H1 (cell line): ENCODE data around the gene RIPK4. TPM values are rescaled to one million over a fixed set of nuclear protein-coding genes. Genes with fewer than 3 reads are reported as not detected.

Experiments
- CTCF ChIA-PET: fragments of 300-600 bp; sonication (Branson Sonifier 250); formaldehyde crosslinking; loops from one replicate; lab custom pipeline; 2021; ENCODE audit not compliant: partially characterized antibody; lab: Charles Lee
- POLR2A ChIA-PET: fragments of 300-600 bp; sonication (Branson Sonifier 250); formaldehyde crosslinking; loops from one replicate; lab custom pipeline; 2021; ENCODE audit warnings: inconsistent platforms; ENCODE audit not compliant: partially characterized antibody; lab: Charles Lee
- DNase-seq, 2 experiments: peaks; one replicate each; pipeline versions ENCODE4 v3.0.0 to v3.0.0-alpha.2; 2010 to 2022; ENCODE audit warnings: low spot score in 2 of 2, low read depth in 1 of 2, mixed read lengths in 1 of 2
- FAIRE-seq: peaks from 2 replicates; lab custom pipeline; 2011; peaks lifted over from hg19 to GRCh38; lab: Jason Lieb, UNC
- H2AFZ ChIP-seq: 2 replicates; pipeline ENCODE4 v1.8.1; 2012; ENCODE audit warnings: low read length, inconsistent platforms
- H2AK5ac ChIP-seq: 2 replicates; pipeline ENCODE4 v1.6.1; 2013; ENCODE audit warnings: low read depth, low read length
- H2BK120ac ChIP-seq: replicated peaks from 2 replicates; pipeline ENCODE3; 2013; ENCODE audit warnings: low read depth, low read length, inconsistent platforms
- H2BK12ac ChIP-seq: 2 replicates; pipeline ENCODE4 v1.6.1; 2013; ENCODE audit warnings: low read depth, low read length
- H2BK15ac ChIP-seq: 2 replicates; pipeline ENCODE4 v1.6.1; 2013; ENCODE audit warnings: low read length
- H2BK20ac ChIP-seq: 2 replicates; pipeline ENCODE4 v1.6.1; 2013; ENCODE audit warnings: low read length
- H2BK5ac ChIP-seq: 2 replicates; pipeline ENCODE4 v1.6.1; 2013; ENCODE audit warnings: low read depth, low read length
- H3K14ac ChIP-seq: 2 replicates; pipeline ENCODE4 v1.6.1; 2013; ENCODE audit warnings: inconsistent platforms; ENCODE audit not compliant: insufficient read length
- H3K18ac ChIP-seq: 2 replicates; pipeline ENCODE4 v1.6.1; 2013; ENCODE audit warnings: low read length; ENCODE audit errors: extremely low read depth
- H3K23ac ChIP-seq: 2 replicates; pipeline ENCODE4 v1.6.1; 2013; ENCODE audit warnings: inconsistent platforms; ENCODE audit not compliant: insufficient read length
- H3K23me2 ChIP-seq: 2 replicates; pipeline ENCODE4 v1.6.1; 2013; ENCODE audit warnings: low read depth, low read length
- H3K27ac ChIP-seq: 2 replicates; pipeline ENCODE4 v1.6.1; 2011; ENCODE audit warnings: low read depth, low read length, inconsistent platforms
- H3K27me3 ChIP-seq, 4 experiments: replicated peaks in 1 of 4; 1 replicate in 1 of 4; 2 replicates in 3 of 4; pipeline versions ENCODE4 v1.6.1 to v1.8.1; 2011 to 2013; ENCODE audit warnings: low read length in 3 of 4, mild to moderate bottlenecking in 3 of 4, inconsistent platforms in 2 of 4, mixed read lengths in 2 of 4, moderate library complexity in 1 of 4; ENCODE audit not compliant: control insufficient read depth in 3 of 4, insufficient read depth in 3 of 4; ENCODE audit errors: extremely low read depth in 1 of 4
- H3K36me3 ChIP-seq, 4 experiments: 2 replicates each; pipeline versions ENCODE4 v1.6.1 to v1.8.1; 2011 to 2013; ENCODE audit warnings: mild to moderate bottlenecking in 4 of 4, low read length in 3 of 4, moderate library complexity in 2 of 4, control low read depth in 1 of 4, inconsistent platforms in 1 of 4; ENCODE audit not compliant: insufficient read depth in 4 of 4, control insufficient read depth in 2 of 4
- H3K4ac ChIP-seq: replicated peaks from 2 replicates; pipeline ENCODE3; 2013; ENCODE audit warnings: low read length, low read depth, mixed read lengths, inconsistent platforms; ENCODE audit not compliant: insufficient read length
- H3K4me1 ChIP-seq, 4 experiments: replicated peaks in 1 of 4; 1 replicate in 1 of 4; 2 replicates in 3 of 4; pipeline versions ENCODE4 v1.6.1 to v1.8.1; 2011 to 2013; ENCODE audit warnings: low read length in 3 of 4, inconsistent platforms in 2 of 4, mixed read lengths in 1 of 4; ENCODE audit not compliant: insufficient read depth in 4 of 4, control insufficient read depth in 3 of 4
- H3K4me2 ChIP-seq, 2 experiments: 2 replicates each; pipeline versions ENCODE4 v1.6.1 to v1.8.1; 2011 to 2013; ENCODE audit warnings: low read depth in 2 of 2, low read length in 2 of 2, control low read depth in 1 of 2, inconsistent platforms in 1 of 2, mild to moderate bottlenecking in 1 of 2; ENCODE audit not compliant: insufficient read depth in 1 of 2
- H3K4me3 ChIP-seq, 4 experiments: fragments of 200-600, 300-600 bp in 1 of 4; sonication (generic), shearing (Covaris generic), sonication (Bioruptor Twin) in 1 of 4; 2 replicates each; pipeline versions ENCODE4 v1.5.1 to v1.8.1; 2011 to 2016; ENCODE audit warnings: low read length in 4 of 4, low read depth in 3 of 4, control low read depth in 2 of 4, inconsistent platforms in 2 of 4, mild to moderate bottlenecking in 2 of 4, mixed read lengths in 1 of 4, moderate library complexity in 1 of 4; ENCODE audit not compliant: insufficient read depth in 2 of 4; ENCODE audit errors: extremely low read depth in 1 of 4
- H3K56ac ChIP-seq: replicated peaks from 2 replicates; pipeline ENCODE3; 2013; ENCODE audit warnings: low read depth, mild to moderate bottlenecking, mixed read lengths, low read length, inconsistent platforms; ENCODE audit not compliant: insufficient read length
- H3K79me1 ChIP-seq: 2 replicates; pipeline ENCODE4 v1.6.1; 2013; ENCODE audit warnings: low read depth, low read length, control low read depth
- H3K79me2 ChIP-seq, 2 experiments: 2 replicates each; pipeline versions ENCODE4 v1.6.1 to v1.8.1; 2012 to 2013; ENCODE audit warnings: low read length in 2 of 2, mild to moderate bottlenecking in 2 of 2, inconsistent platforms in 1 of 2; ENCODE audit not compliant: insufficient read depth in 2 of 2, control insufficient read depth in 1 of 2
- H3K9ac ChIP-seq, 4 experiments: replicated peaks in 1 of 4; 1 replicate in 1 of 4; 2 replicates in 3 of 4; pipeline versions ENCODE4 v1.6.1 to v1.8.1; 2011 to 2013; ENCODE audit warnings: low read depth in 3 of 4, low read length in 3 of 4, control low read depth in 2 of 4, mild to moderate bottlenecking in 2 of 4, moderate library complexity in 2 of 4, inconsistent platforms in 1 of 4; ENCODE audit errors: extremely low read depth in 1 of 4
- H3K9me3 ChIP-seq, 2 experiments: 2 replicates each; pipeline versions ENCODE4 v1.6.1 to v1.8.1; 2012 to 2013; ENCODE audit warnings: mild to moderate bottlenecking in 2 of 2, moderate library complexity in 2 of 2, control low read depth in 1 of 2, inconsistent platforms in 1 of 2, low read depth in 1 of 2, low read length in 1 of 2, mixed read lengths in 1 of 2; ENCODE audit not compliant: insufficient read depth in 2 of 2
- H4K20me1 ChIP-seq, 2 experiments: replicated peaks in 1 of 2; 2 replicates each; pipeline versions ENCODE3 to v1.8.1; 2011 to 2013; ENCODE audit warnings: inconsistent platforms in 2 of 2, low read length in 2 of 2, mild to moderate bottlenecking in 1 of 2; ENCODE audit not compliant: insufficient read depth in 2 of 2, control insufficient read depth in 1 of 2
- H4K5ac ChIP-seq: 2 replicates; pipeline ENCODE4 v1.6.1; 2013; ENCODE audit warnings: low read length, low read depth, mixed read lengths, inconsistent platforms; ENCODE audit not compliant: insufficient read length
- H4K8ac ChIP-seq: 2 replicates; pipeline ENCODE4 v1.8.0; 2013; ENCODE audit warnings: mild to moderate bottlenecking, moderate library complexity, low read length, inconsistent platforms; ENCODE audit not compliant: insufficient read depth; ENCODE audit errors: extremely low read depth
- H4K91ac ChIP-seq: replicated peaks from 2 replicates; pipeline ENCODE3; 2013; ENCODE audit warnings: low read length, mixed read lengths, inconsistent platforms; ENCODE audit not compliant: insufficient read length
- ASH2L ChIP-seq: fragments of 200-600, 300-600 bp; sonication (generic); IDR thresholded peaks from one replicate; pipeline ENCODE4 v1.7.1; 2017; ENCODE audit warnings: low read length
- CHD1 ChIP-seq: IDR thresholded peaks from 2 replicates; pipeline ENCODE4 v1.6.1; 2012; ENCODE audit warnings: low read depth, low read length, improper control_type of control experiment
- HDAC2 ChIP-seq, 2 experiments: fragments of 300-600 bp in 1 of 2; sonication (generic) in 1 of 2; IDR thresholded peaks; 2 replicates each; pipeline ENCODE4 v1.6.1; 2011 to 2012; ENCODE audit warnings: low read depth in 2 of 2, low read length in 2 of 2, mild to moderate bottlenecking in 2 of 2, moderate library complexity in 2 of 2, borderline replicate concordance in 1 of 2, inconsistent platforms in 1 of 2
- RBBP5 ChIP-seq: IDR thresholded peaks from 2 replicates; pipeline ENCODE4 v1.7.1; 2012; ENCODE audit warnings: low read depth, mild to moderate bottlenecking, inconsistent platforms, low read length, moderate library complexity, borderline replicate concordance
- RXRA ChIP-seq: IDR thresholded peaks from 2 replicates; pipeline ENCODE4 v1.6.1; 2011; ENCODE audit warnings: low read depth, mild to moderate bottlenecking, low read length, moderate library complexity; ENCODE audit not compliant: insufficient read depth
- YY1 ChIP-seq: IDR thresholded peaks from 2 replicates; pipeline ENCODE4 v1.6.1; 2011; ENCODE audit warnings: low read depth, mild to moderate bottlenecking, low read length
- WGBS, 2 experiments: shearing (Covaris generic) in 1 of 2; methylation state at CpG; one replicate each; pipeline versions ENCODE4 v1.1.6 to v1.1.7; 2013 to 2015; ENCODE audit warnings: low lambda C conversion rate in 2 of 2, mixed read lengths in 2 of 2, inconsistent platforms in 1 of 2, low coverage in 1 of 2, missing lambda C conversion rate in 1 of 2; ENCODE audit not compliant: insufficient replicate concordance in 2 of 2, insufficient coverage in 1 of 2, insufficient read length in 1 of 2; ENCODE audit errors: extremely low coverage in 1 of 2, missing lambda C conversion rate in 1 of 2; 5-methylcytosine and 5-hydroxymethylcytosine counted together
- polyA plus RNA-seq, 7 experiments: library from polyadenylated mRNA; depleted of rRNA in 3 of 7; stranded (reverse) in 5 of 7; unstranded in 2 of 7; fragments of >200 nt in 5 of 7; fragments of 200-250 nt in 2 of 7; gene quantifications; 1 replicate in 5 of 7; 2 replicates in 1 of 7; 4 replicates in 1 of 7; pipeline versions ENCODE4 v1.2.1 to v1.2.3, GENCODE V29; 2011 to 2013; ENCODE audit warnings: missing spikeins in 2 of 7, mixed read lengths in 2 of 7
- total RNA-seq: library from RNA; stranded (reverse); fragmentation: NEBNext Ultra II Directional; extraction: Animal tissue kit (Norgen Biotek cat#: 25700); gene quantifications from 2 replicates; pipeline ENCODE4 v1.2.1, GENCODE V29; 2021

Gene RIPK4
- total and polyA plus RNA-seq, 2 of the 8 experiments (the other 6 are each of a cell fraction or from before 2014, with no cell fraction given) = 2.7 to 5.6 TPM

GRCh38 chr21:41706263-41706639, 60.6 kb downstream of the RIPK4 start:
- H3K18ac ChIP-seq = no peak overlapping the region
- WGBS, 2 experiments = 72% methylated on average over 4 of the region's 4 CpGs; no CpG with 5 or more reads in 1 of the 2 experiments
- peaks cover 2% of the 10 kb centered on the region; the same call in 1 of the 2 replicates for H3K23me2 ChIP-seq
- POLR2A ChIA-PET = no interaction called here
- peaks cover 0 to 6% (median 4%) of the 10 kb centered on the region in 4 experiments; a peak in 3 of 7 replicates for H3K27me3 ChIP-seq
- TF ChIP-seq HDAC2 (IDR thresholded peaks at IDR 0.05; ENCODE audit: borderline replicate concordance in 1 of 2, low read depth in 2 of 2, low read length in 2 of 2) (no peak), RBBP5 (no peak), YY1 (no peak), RXRA (no peak), CHD1 (no peak), ASH2L (no peak)
- H3K9me3 ChIP-seq = no peaks in the 10 kb centered on the region; a peak in 1 of 4 replicates
- no peak overlapping the region for H3K9ac ChIP-seq
- H2BK120ac ChIP-seq = no peak overlapping the region
- H2AK5ac ChIP-seq = no peak overlapping the region
- no peak overlapping the region for H3K56ac ChIP-seq
- H2BK15ac ChIP-seq = no peak overlapping the region
- H2BK20ac ChIP-seq = peak overlapping the region; percentile 72; the same call in 1 of the 2 replicates
- no peak overlapping the region for H2BK12ac ChIP-seq
- no peak for DNase-seq
- H3K4ac ChIP-seq = no peak overlapping the region
- H4K5ac ChIP-seq = no peak overlapping the region
- no peak for FAIRE-seq
- H3K4me3 ChIP-seq = no peak overlapping the region
- no peak overlapping the region for H3K4me2 ChIP-seq
- CTCF ChIA-PET = interaction anchor here (0.6 to 1.2 kb wide), 3 partner anchors 8 to 72 kb away, joined by 3 read pairs; no protein-coding TSS in a partner anchor
- H3K14ac ChIP-seq = no peak overlapping the region
- H3K27ac ChIP-seq = no peak overlapping the region
- no peak overlapping the region for H3K23ac ChIP-seq
- H4K91ac ChIP-seq = no peak overlapping the region
- no peak overlapping the region for H4K8ac ChIP-seq
- no peaks in the 10 kb centered on the region for H3K79me2 ChIP-seq
- no peaks in the 10 kb centered on the region for H3K36me3 ChIP-seq
- H2BK5ac ChIP-seq = no peak overlapping the region
- peaks cover 0 to 12% (median 3%) of the 10 kb centered on the region in 4 experiments; a peak in 5 of 7 replicates for H3K4me1 ChIP-seq
- H2AFZ ChIP-seq = no peak overlapping the region
- no peaks in the 10 kb centered on the region for H3K79me1 ChIP-seq
- no peaks in the 10 kb centered on the region for H4K20me1 ChIP-seq
